H1 (cell line): ENCODE results near the gene MBTPS1. TPM values are rescaled to one million over a fixed set of nuclear protein-coding genes. Genes with fewer than 3 reads are reported as not detected.

Experiments
- CTCF ChIA-PET: fragments of 300-600 bp; sonication (Branson Sonifier 250); formaldehyde crosslinking; loops from one replicate; lab custom pipeline; 2021; ENCODE audit not compliant: partially characterized antibody; lab: Charles Lee
- POLR2A ChIA-PET: fragments of 300-600 bp; sonication (Branson Sonifier 250); formaldehyde crosslinking; loops from one replicate; lab custom pipeline; 2021; ENCODE audit warnings: inconsistent platforms; ENCODE audit not compliant: partially characterized antibody; lab: Charles Lee
- DNase-seq, 2 experiments: peaks; one replicate each; pipeline versions ENCODE4 v3.0.0 to v3.0.0-alpha.2; 2010 to 2022; ENCODE audit warnings: low spot score in 2 of 2, low read depth in 1 of 2, mixed read lengths in 1 of 2
- FAIRE-seq: peaks from 2 replicates; lab custom pipeline; 2011; peaks lifted over from hg19 to GRCh38; lab: Jason Lieb, UNC
- H2AFZ ChIP-seq: 2 replicates; pipeline ENCODE4 v1.8.1; 2012; ENCODE audit warnings: low read length, inconsistent platforms
- H2AK5ac ChIP-seq: 2 replicates; pipeline ENCODE4 v1.6.1; 2013; ENCODE audit warnings: low read depth, low read length
- H2BK120ac ChIP-seq: replicated peaks from 2 replicates; pipeline ENCODE3; 2013; ENCODE audit warnings: low read depth, low read length, inconsistent platforms
- H2BK12ac ChIP-seq: 2 replicates; pipeline ENCODE4 v1.6.1; 2013; ENCODE audit warnings: low read depth, low read length
- H2BK15ac ChIP-seq: 2 replicates; pipeline ENCODE4 v1.6.1; 2013; ENCODE audit warnings: low read length
- H2BK20ac ChIP-seq: 2 replicates; pipeline ENCODE4 v1.6.1; 2013; ENCODE audit warnings: low read length
- H2BK5ac ChIP-seq: 2 replicates; pipeline ENCODE4 v1.6.1; 2013; ENCODE audit warnings: low read depth, low read length
- H3K14ac ChIP-seq: 2 replicates; pipeline ENCODE4 v1.6.1; 2013; ENCODE audit warnings: inconsistent platforms; ENCODE audit not compliant: insufficient read length
- H3K18ac ChIP-seq: 2 replicates; pipeline ENCODE4 v1.6.1; 2013; ENCODE audit warnings: low read length; ENCODE audit errors: extremely low read depth
- H3K23ac ChIP-seq: 2 replicates; pipeline ENCODE4 v1.6.1; 2013; ENCODE audit warnings: inconsistent platforms; ENCODE audit not compliant: insufficient read length
- H3K23me2 ChIP-seq: 2 replicates; pipeline ENCODE4 v1.6.1; 2013; ENCODE audit warnings: low read depth, low read length
- H3K27ac ChIP-seq: 2 replicates; pipeline ENCODE4 v1.6.1; 2011; ENCODE audit warnings: low read depth, low read length, inconsistent platforms
- H3K27me3 ChIP-seq, 4 experiments: replicated peaks in 1 of 4; 1 replicate in 1 of 4; 2 replicates in 3 of 4; pipeline versions ENCODE4 v1.6.1 to v1.8.1; 2011 to 2013; ENCODE audit warnings: low read length in 3 of 4, mild to moderate bottlenecking in 3 of 4, inconsistent platforms in 2 of 4, mixed read lengths in 2 of 4, moderate library complexity in 1 of 4; ENCODE audit not compliant: control insufficient read depth in 3 of 4, insufficient read depth in 3 of 4; ENCODE audit errors: extremely low read depth in 1 of 4
- H3K36me3 ChIP-seq, 4 experiments: 2 replicates each; pipeline versions ENCODE4 v1.6.1 to v1.8.1; 2011 to 2013; ENCODE audit warnings: mild to moderate bottlenecking in 4 of 4, low read length in 3 of 4, moderate library complexity in 2 of 4, control low read depth in 1 of 4, inconsistent platforms in 1 of 4; ENCODE audit not compliant: insufficient read depth in 4 of 4, control insufficient read depth in 2 of 4
- H3K4ac ChIP-seq: replicated peaks from 2 replicates; pipeline ENCODE3; 2013; ENCODE audit warnings: low read length, low read depth, mixed read lengths, inconsistent platforms; ENCODE audit not compliant: insufficient read length
- H3K4me1 ChIP-seq, 4 experiments: replicated peaks in 1 of 4; 1 replicate in 1 of 4; 2 replicates in 3 of 4; pipeline versions ENCODE4 v1.6.1 to v1.8.1; 2011 to 2013; ENCODE audit warnings: low read length in 3 of 4, inconsistent platforms in 2 of 4, mixed read lengths in 1 of 4; ENCODE audit not compliant: insufficient read depth in 4 of 4, control insufficient read depth in 3 of 4
- H3K4me2 ChIP-seq, 2 experiments: 2 replicates each; pipeline versions ENCODE4 v1.6.1 to v1.8.1; 2011 to 2013; ENCODE audit warnings: low read depth in 2 of 2, low read length in 2 of 2, control low read depth in 1 of 2, inconsistent platforms in 1 of 2, mild to moderate bottlenecking in 1 of 2; ENCODE audit not compliant: insufficient read depth in 1 of 2
- H3K4me3 ChIP-seq, 4 experiments: fragments of 200-600, 300-600 bp in 1 of 4; sonication (generic), shearing (Covaris generic), sonication (Bioruptor Twin) in 1 of 4; 2 replicates each; pipeline versions ENCODE4 v1.5.1 to v1.8.1; 2011 to 2016; ENCODE audit warnings: low read length in 4 of 4, low read depth in 3 of 4, control low read depth in 2 of 4, inconsistent platforms in 2 of 4, mild to moderate bottlenecking in 2 of 4, mixed read lengths in 1 of 4, moderate library complexity in 1 of 4; ENCODE audit not compliant: insufficient read depth in 2 of 4; ENCODE audit errors: extremely low read depth in 1 of 4
- H3K56ac ChIP-seq: replicated peaks from 2 replicates; pipeline ENCODE3; 2013; ENCODE audit warnings: low read depth, mild to moderate bottlenecking, mixed read lengths, low read length, inconsistent platforms; ENCODE audit not compliant: insufficient read length
- H3K79me1 ChIP-seq: 2 replicates; pipeline ENCODE4 v1.6.1; 2013; ENCODE audit warnings: low read depth, low read length, control low read depth
- H3K79me2 ChIP-seq, 2 experiments: 2 replicates each; pipeline versions ENCODE4 v1.6.1 to v1.8.1; 2012 to 2013; ENCODE audit warnings: low read length in 2 of 2, mild to moderate bottlenecking in 2 of 2, inconsistent platforms in 1 of 2; ENCODE audit not compliant: insufficient read depth in 2 of 2, control insufficient read depth in 1 of 2
- H3K9ac ChIP-seq, 4 experiments: replicated peaks in 1 of 4; 1 replicate in 1 of 4; 2 replicates in 3 of 4; pipeline versions ENCODE4 v1.6.1 to v1.8.1; 2011 to 2013; ENCODE audit warnings: low read depth in 3 of 4, low read length in 3 of 4, control low read depth in 2 of 4, mild to moderate bottlenecking in 2 of 4, moderate library complexity in 2 of 4, inconsistent platforms in 1 of 4; ENCODE audit errors: extremely low read depth in 1 of 4
- H3K9me3 ChIP-seq, 2 experiments: 2 replicates each; pipeline versions ENCODE4 v1.6.1 to v1.8.1; 2012 to 2013; ENCODE audit warnings: mild to moderate bottlenecking in 2 of 2, moderate library complexity in 2 of 2, control low read depth in 1 of 2, inconsistent platforms in 1 of 2, low read depth in 1 of 2, low read length in 1 of 2, mixed read lengths in 1 of 2; ENCODE audit not compliant: insufficient read depth in 2 of 2
- H4K20me1 ChIP-seq, 2 experiments: replicated peaks in 1 of 2; 2 replicates each; pipeline versions ENCODE3 to v1.8.1; 2011 to 2013; ENCODE audit warnings: inconsistent platforms in 2 of 2, low read length in 2 of 2, mild to moderate bottlenecking in 1 of 2; ENCODE audit not compliant: insufficient read depth in 2 of 2, control insufficient read depth in 1 of 2
- H4K5ac ChIP-seq: 2 replicates; pipeline ENCODE4 v1.6.1; 2013; ENCODE audit warnings: low read length, low read depth, mixed read lengths, inconsistent platforms; ENCODE audit not compliant: insufficient read length
- H4K8ac ChIP-seq: 2 replicates; pipeline ENCODE4 v1.8.0; 2013; ENCODE audit warnings: mild to moderate bottlenecking, moderate library complexity, low read length, inconsistent platforms; ENCODE audit not compliant: insufficient read depth; ENCODE audit errors: extremely low read depth
- H4K91ac ChIP-seq: replicated peaks from 2 replicates; pipeline ENCODE3; 2013; ENCODE audit warnings: low read length, mixed read lengths, inconsistent platforms; ENCODE audit not compliant: insufficient read length
- CBX5 ChIP-seq: fragments of 300-800, 300-1000 bp; sonication (generic); IDR thresholded peaks from 2 replicates; pipeline ENCODE4 v1.7.1; 2016; ENCODE audit warnings: antibody characterized with exemption, low read length, low read depth
- CREB1 ChIP-seq: IDR thresholded peaks from 2 replicates; pipeline ENCODE4 v1.6.1; 2012; ENCODE audit warnings: inconsistent platforms
- NRF1 ChIP-seq: IDR thresholded peaks from 2 replicates; pipeline ENCODE4 v1.6.1; 2011; ENCODE audit warnings: mild to moderate bottlenecking, low read depth, low read length, improper control_type of control experiment
- RBBP5 ChIP-seq: IDR thresholded peaks from 2 replicates; pipeline ENCODE4 v1.7.1; 2012; ENCODE audit warnings: low read depth, mild to moderate bottlenecking, inconsistent platforms, low read length, moderate library complexity, borderline replicate concordance
- RNF2 ChIP-seq: fragments of 200-900, 300-1000 bp; sonication (generic); IDR thresholded peaks from 2 replicates; pipeline ENCODE4 v1.7.1; 2016; ENCODE audit warnings: borderline replicate concordance, low read depth, mild to moderate bottlenecking, antibody characterized with exemption, low read length; ENCODE audit not compliant: poor library complexity, severe bottlenecking; ENCODE audit errors: missing control alignments
- SP4 ChIP-seq: IDR thresholded peaks from 2 replicates; pipeline ENCODE4 v1.6.1; 2012; ENCODE audit warnings: low read length, inconsistent platforms
- WGBS, 2 experiments: shearing (Covaris generic) in 1 of 2; methylation state at CpG; one replicate each; pipeline versions ENCODE4 v1.1.6 to v1.1.7; 2013 to 2015; ENCODE audit warnings: low lambda C conversion rate in 2 of 2, mixed read lengths in 2 of 2, inconsistent platforms in 1 of 2, low coverage in 1 of 2, missing lambda C conversion rate in 1 of 2; ENCODE audit not compliant: insufficient replicate concordance in 2 of 2, insufficient coverage in 1 of 2, insufficient read length in 1 of 2; ENCODE audit errors: extremely low coverage in 1 of 2, missing lambda C conversion rate in 1 of 2; 5-methylcytosine and 5-hydroxymethylcytosine counted together
- polyA plus RNA-seq, 7 experiments: library from polyadenylated mRNA; depleted of rRNA in 3 of 7; stranded (reverse) in 5 of 7; unstranded in 2 of 7; fragments of >200 nt in 5 of 7; fragments of 200-250 nt in 2 of 7; gene quantifications; 1 replicate in 5 of 7; 2 replicates in 1 of 7; 4 replicates in 1 of 7; pipeline versions ENCODE4 v1.2.1 to v1.2.3, GENCODE V29; 2011 to 2013; ENCODE audit warnings: missing spikeins in 2 of 7, mixed read lengths in 2 of 7
- total RNA-seq: library from RNA; stranded (reverse); fragmentation: NEBNext Ultra II Directional; extraction: Animal tissue kit (Norgen Biotek cat#: 25700); gene quantifications from 2 replicates; pipeline ENCODE4 v1.2.1, GENCODE V29; 2021

Gene MBTPS1
- total and polyA plus RNA-seq, 2 of the 8 experiments (the other 6 are each of a cell fraction or from before 2014, with no cell fraction given): 30.6 to 53.3 TPM

GRCh38 chr16:84040226-84040822 lies 76.4 kb downstream of the MBTPS1 start:
- Histone ChIP-seq H3K23me2 (no peaks in the 10 kb centered on the region), H3K4me1 (peaks cover 0 to 12% (median 9%) of the 10 kb centered on the region in 4 experiments; a peak in 6 of 7 replicates)
- TF ChIP-seq CREB1 (no peak), CBX5 (no peak), SP4 (no peak), RBBP5 (no peak), RNF2 (no peak), NRF1 (no peak)
- TF ChIP-seq, all 59 proteins: peak for 0
- Histone ChIP-seq H3K23ac (no peak overlapping the region), H3K79me2 (no peaks in the 10 kb centered on the region), H2BK12ac (no peak overlapping the region), H3K4me3 (no peak overlapping the region), H3K14ac (no peak overlapping the region), H3K79me1 (no peaks in the 10 kb centered on the region), H2AFZ (no peak overlapping the region), H3K36me3 (no peaks in the 10 kb centered on the region), H4K20me1 (no peaks in the 10 kb centered on the region), H3K56ac (no peak overlapping the region), H2BK15ac (no peak overlapping the region), H2BK120ac (no peak overlapping the region), H3K4ac (no peak overlapping the region), H4K91ac (no peak overlapping the region), H2AK5ac (no peak overlapping the region), H4K8ac (no peak overlapping the region), H3K4me2 (no peak overlapping the region), H2BK5ac (no peak overlapping the region), H3K9me3 (peaks cover 5 to 6% of the 10 kb centered on the region in 2 experiments; a peak in 1 of 4 replicates), H3K9ac (no peak overlapping the region), H4K5ac (no peak overlapping the region), H3K27me3 (peaks cover 0 to 2% (median 0%) of the 10 kb centered on the region in 4 experiments; a peak in 1 of 7 replicates), H3K27ac (no peak overlapping the region), H2BK20ac (no peak overlapping the region), H3K18ac (no peak overlapping the region)
- POLR2A ChIA-PET: no interaction called here
- CTCF ChIA-PET: interaction anchor here (0.6 to 12.8 kb wide), 16 partner anchors 8 to 438 kb away, joined by 3 to 267 read pairs (median 4); partner anchors contain the start of gene OSGIN1
- FAIRE-seq: no peak
- WGBS, 2 experiments: 95% methylated on average over 11 of the region's 14 CpGs; no CpG with 5 or more reads in 1 of the 2 experiments
- DNase-seq: no peak
